ENCODE measurements around the gene ANO5. TPM values are rescaled to one million over a fixed set of nuclear protein-coding genes. Genes with fewer than 3 reads are reported as not detected.

The ANO5 gene
- total RNA-seq, 2 experiments from 2014 or later: not detected

DNA sequence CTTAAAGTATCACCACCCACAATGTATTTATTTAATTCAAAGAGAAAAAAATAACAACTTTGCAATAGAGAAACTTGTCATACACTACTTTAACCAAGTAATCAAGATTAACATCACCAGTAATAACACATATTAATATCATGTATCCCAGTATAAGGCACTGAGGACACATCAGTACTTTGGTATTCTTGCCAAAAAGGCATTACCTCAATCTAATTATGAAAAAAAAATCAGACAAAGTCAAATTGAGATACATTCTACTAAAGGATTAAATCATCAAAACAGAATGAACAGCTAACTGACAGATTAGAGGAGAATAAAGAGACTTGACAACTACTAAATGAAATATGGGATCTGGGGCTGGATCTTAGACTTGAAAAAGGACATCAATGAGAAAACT lies 109.5 kb downstream of the ANO5 start:
- H3K4me1 Mint-ChIP-seq (ENCODE audit: low read depth): no peaks in the 10 kb centered on the region
- intact Hi-C loops (cut with micrococcal nuclease): no loop called here
- H3K27me3 Mint-ChIP-seq (ENCODE audit: low read depth): peaks cover 17% of the 10 kb centered on the region
- no peak overlapping the region for H3K4me3 Mint-ChIP-seq
- CTCF ChIA-PET: interaction anchor here (0.6 kb wide), 1 partner anchor 23 kb away, joined by 3 read pairs; no protein-coding TSS in a partner anchor
- no peak overlapping the region for H3K27ac Mint-ChIP-seq
- H3K9me3 Mint-ChIP-seq: no peaks in the 10 kb centered on the region
- no peaks in the 10 kb centered on the region for H3K36me3 Mint-ChIP-seq (ENCODE audit: low read depth)
- DNase-seq: no peak

DNA sequence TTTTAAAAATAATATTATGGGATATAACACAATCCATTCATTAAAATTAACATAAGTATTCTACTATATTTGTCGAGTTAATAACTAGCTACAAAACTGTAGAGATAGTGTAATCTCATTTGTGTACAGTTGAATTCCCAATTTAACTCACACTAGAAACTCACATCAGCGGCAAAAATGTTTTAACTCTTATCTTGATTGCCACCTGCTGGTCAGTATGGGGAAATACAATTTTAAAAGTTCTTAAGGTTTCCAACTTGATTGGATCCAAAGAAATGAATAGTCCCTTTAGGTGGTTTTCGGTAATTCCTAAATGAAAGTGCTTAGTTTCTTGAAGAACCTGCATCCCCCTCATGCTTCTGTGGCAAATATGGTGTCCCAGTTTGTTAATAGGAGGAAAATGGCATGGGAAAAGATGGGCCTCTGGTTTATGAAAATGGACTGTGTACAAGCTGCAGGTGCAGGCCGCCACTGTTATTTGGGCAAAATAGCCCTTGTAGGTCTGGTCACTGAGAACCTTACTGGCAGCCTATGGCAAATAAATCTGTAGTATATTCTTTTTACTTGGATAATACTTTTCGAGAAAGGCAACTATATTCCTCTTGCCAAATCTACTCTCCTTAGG lies 111.6 kb downstream of the ANO5 start:
- Mint-ChIP-seq H3K36me3 (ENCODE audit: low read depth) (no peaks in the 10 kb centered on the region), H3K4me1 (ENCODE audit: low read depth) (no peaks in the 10 kb centered on the region), H3K27ac (no peak overlapping the region), H3K4me3 (no peak overlapping the region), H3K27me3 (ENCODE audit: low read depth) (peaks cover 15% of the 10 kb centered on the region), H3K9me3 (no peaks in the 10 kb centered on the region)
- CTCF ChIA-PET: interaction anchor here (0.8 to 2.3 kb wide), 6 partner anchors 13 to 1656 kb away, joined by 3 to 16 read pairs (median 4); no protein-coding TSS in a partner anchor
- no peak for DNase-seq
- intact Hi-C loops (cut with micrococcal nuclease): loop anchor here (1.0 to 2.0 kb wide), 3 partner anchors 59 to 1656 kb away; no protein-coding TSS in a partner anchor

DNA sequence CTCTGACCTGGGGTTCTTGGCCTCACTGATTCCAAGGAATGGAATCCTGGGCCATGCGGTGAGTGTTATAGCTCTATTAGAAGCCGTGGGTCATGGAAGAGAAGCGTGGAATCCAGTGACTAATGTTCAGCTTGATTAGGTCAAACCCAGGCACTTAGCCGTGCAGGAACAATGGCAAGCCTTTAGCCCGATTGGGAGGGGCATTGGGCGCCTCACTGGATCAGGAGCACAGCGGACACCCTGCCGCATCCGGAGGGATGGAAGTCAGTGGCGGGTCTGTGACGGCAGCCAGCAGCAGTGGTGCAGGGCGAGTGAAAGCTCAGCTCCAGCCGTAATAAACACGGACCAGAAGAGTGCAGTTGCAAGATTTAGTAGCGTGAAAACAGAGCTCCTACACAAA lies 124.8 kb downstream of the ANO5 start:
- Mint-ChIP-seq H3K9me3 (no peaks in the 10 kb centered on the region), H3K36me3 (ENCODE audit: low read depth) (no peaks in the 10 kb centered on the region), H3K27me3 (ENCODE audit: low read depth) (peaks cover 11% of the 10 kb centered on the region), H3K4me3 (no peak overlapping the region), H3K4me1 (ENCODE audit: low read depth) (no peaks in the 10 kb centered on the region), H3K27ac (no peak overlapping the region)
- CTCF ChIA-PET: no interaction called here
- intact Hi-C loops (cut with micrococcal nuclease): no loop called here
- no peak for DNase-seq

DNA sequence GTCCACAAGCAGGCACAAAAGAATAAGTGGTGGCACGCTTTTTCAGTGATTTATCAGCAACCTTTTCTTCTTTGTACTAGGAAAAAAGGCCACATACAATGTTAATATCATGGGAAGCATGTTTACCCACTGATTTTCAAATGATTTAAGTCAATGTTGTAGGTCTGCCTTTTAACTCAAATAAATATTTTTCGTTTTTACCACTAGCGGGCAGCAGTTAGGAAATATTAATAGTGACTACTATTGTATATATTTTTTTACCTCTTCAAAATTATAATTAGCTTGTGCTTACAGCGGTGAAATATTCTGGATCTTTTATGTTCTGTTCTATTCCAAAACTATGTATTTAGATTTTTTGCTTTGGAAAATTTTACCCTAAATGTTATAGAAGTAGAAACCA lies 138.9 kb downstream of the ANO5 start:
- Mint-ChIP-seq H3K27ac (no peak overlapping the region), H3K4me3 (no peak overlapping the region), H3K27me3 (ENCODE audit: low read depth) (peaks cover 10% of the 10 kb centered on the region), H3K9me3 (no peaks in the 10 kb centered on the region), H3K4me1 (ENCODE audit: low read depth) (no peaks in the 10 kb centered on the region), H3K36me3 (ENCODE audit: low read depth) (no peaks in the 10 kb centered on the region)
- no peak for DNase-seq
- intact Hi-C loops (cut with micrococcal nuclease): no loop called here
- CTCF ChIA-PET: interaction anchor here (0.7 to 1.0 kb wide), 2 partner anchors 273 to 456 kb away, joined by 3 read pairs; no protein-coding TSS in a partner anchor

Other genes starting within 250 kb of the ANO5 start
- gene SLC17A6, start 145.3 kb downstream of the ANO5 start, total RNA-seq: not detected

All from activated naive CD4-positive, alpha-beta T cell treated with anti-CD3 and anti-CD28 coated beads for 36 hours (primary cell).